Activated naive CD4-positive, alpha-beta T cell treated with anti-CD3 and anti-CD28 coated beads, Interleukin-2, amount 50 U/mL, for 24 hours (primary cell): ENCODE data around the gene KRTAP6-3.

Source experiments
- H3K27ac Mint-ChIP-seq: one replicate; pipeline ENCODE4 v1.8.0; 2021; ENCODE audit warnings: mild to moderate bottlenecking, mixed read lengths
- H3K27me3 Mint-ChIP-seq: one replicate; pipeline ENCODE4 v1.8.0; 2021; ENCODE audit warnings: mixed read lengths
- H3K36me3 Mint-ChIP-seq: one replicate; pipeline ENCODE4 v1.8.0; 2021; ENCODE audit warnings: mixed read lengths
- H3K4me1 Mint-ChIP-seq: one replicate; pipeline ENCODE4 v1.8.0; 2021; ENCODE audit warnings: mixed read lengths
- H3K4me3 Mint-ChIP-seq: one replicate; pipeline ENCODE4 v1.8.0; 2021; ENCODE audit warnings: mild to moderate bottlenecking, mixed read lengths
- H3K9me3 Mint-ChIP-seq: one replicate; pipeline ENCODE4 v1.8.0; 2021; ENCODE audit warnings: mixed read lengths

KRTAP6-3 gene

GRCh38 chr21:30612132-30612531 is 19.9 kb downstream of the KRTAP6-3 start:
- Mint-ChIP-seq H3K4me1 (no peaks in the 10 kb centered on the region), H3K36me3 (no peaks in the 10 kb centered on the region), H3K4me3 (no peak overlapping the region), H3K27me3 (peaks cover 2% of the 10 kb centered on the region), H3K27ac (no peak overlapping the region), H3K9me3 (peaks cover 2% of the 10 kb centered on the region)

- Mint-ChIP-seq H3K4me1 (no peaks in the 10 kb centered on the region), H3K4me3 (no peak within 1 kb of the TSS), H3K27me3 (no peaks in the 10 kb centered on the region), H3K9me3 (peaks cover 9% of the 10 kb centered on the region), H3K36me3 (no peaks in the 10 kb centered on the region), H3K27ac (no peak within 1 kb of the TSS)
Observed at GRCh38 chr21:30613836-30614235, 21.6 kb downstream of the KRTAP6-3 start, which contains the start of gene KRTAP6-1. KRTAP6-1 (minus strand) TSS chr21:30613930; CDS start chr21:30613904, 26 bp downstream.

- H3K4me1 Mint-ChIP-seq: no peaks in the 10 kb centered on the region
- H3K27ac Mint-ChIP-seq: no peak overlapping the region
- H3K36me3 Mint-ChIP-seq: no peaks in the 10 kb centered on the region
- H3K4me3 Mint-ChIP-seq: no peak overlapping the region
- peaks cover 9% of the 10 kb centered on the region for H3K9me3 Mint-ChIP-seq
- H3K27me3 Mint-ChIP-seq: peaks cover 1% of the 10 kb centered on the region
Observed at GRCh38 chr21:30615199-30615598, 23.0 kb downstream of the KRTAP6-3 start.

- H3K4me3 Mint-ChIP-seq: no peak within 1 kb of the TSS
- H3K4me1 Mint-ChIP-seq: no peaks in the 10 kb centered on the region
- H3K9me3 Mint-ChIP-seq: peaks cover 9% of the 10 kb centered on the region
- no peaks in the 10 kb centered on the region for H3K36me3 Mint-ChIP-seq
- H3K27ac Mint-ChIP-seq: no peak within 1 kb of the TSS
- peaks cover 2% of the 10 kb centered on the region for H3K27me3 Mint-ChIP-seq
Observed at GRCh38 chr21:30616125-30616524, 23.9 kb downstream of the KRTAP6-3 start, which contains the start of gene KRTAP20-1. KRTAP20-1 (plus strand) TSS chr21:30616425; CDS start chr21:30616455, 30 bp downstream.

- H3K27me3 Mint-ChIP-seq: peaks cover 2% of the 10 kb centered on the region
- H3K4me3 Mint-ChIP-seq: no peak overlapping the region
- no peaks in the 10 kb centered on the region for H3K36me3 Mint-ChIP-seq
- peaks cover 9% of the 10 kb centered on the region for H3K9me3 Mint-ChIP-seq
- H3K27ac Mint-ChIP-seq: no peak overlapping the region
- no peaks in the 10 kb centered on the region for H3K4me1 Mint-ChIP-seq
Observed at GRCh38 chr21:30620080-30620479, 27.8 kb downstream of the KRTAP6-3 start.

GRCh38 chr21:30620522-30620921 is 28.3 kb downstream of the KRTAP6-3 start, which contains the start of gene KRTAP20-4:
KRTAP20-4 (plus strand) TSS chr21:30620627.
- Mint-ChIP-seq H3K27ac (no peak within 1 kb of the TSS), H3K36me3 (no peaks in the 10 kb centered on the region), H3K9me3 (peaks cover 9% of the 10 kb centered on the region), H3K4me3 (no peak within 1 kb of the TSS), H3K4me1 (no peaks in the 10 kb centered on the region), H3K27me3 (peaks cover 2% of the 10 kb centered on the region)

GRCh38 chr21:30623362-30623761 is 31.1 kb downstream of the KRTAP6-3 start:
- peaks cover 4% of the 10 kb centered on the region for H3K9me3 Mint-ChIP-seq
- no peak overlapping the region for H3K4me3 Mint-ChIP-seq
- H3K36me3 Mint-ChIP-seq: no peaks in the 10 kb centered on the region
- no peak overlapping the region for H3K27ac Mint-ChIP-seq
- H3K4me1 Mint-ChIP-seq: no peaks in the 10 kb centered on the region
- H3K27me3 Mint-ChIP-seq: peaks cover 2% of the 10 kb centered on the region

GRCh38 chr21:30625449-30626165 is 33.4 kb downstream of the KRTAP6-3 start:
- H3K27ac Mint-ChIP-seq: no peak overlapping the region
- no peaks in the 10 kb centered on the region for H3K27me3 Mint-ChIP-seq
- no peak overlapping the region for H3K4me3 Mint-ChIP-seq
- no peaks in the 10 kb centered on the region for H3K4me1 Mint-ChIP-seq
- no peaks in the 10 kb centered on the region for H3K9me3 Mint-ChIP-seq
- no peaks in the 10 kb centered on the region for H3K36me3 Mint-ChIP-seq

- Mint-ChIP-seq H3K4me3 (no peak overlapping the region), H3K4me1 (no peaks in the 10 kb centered on the region), H3K9me3 (no peaks in the 10 kb centered on the region), H3K36me3 (no peaks in the 10 kb centered on the region), H3K27ac (no peak overlapping the region), H3K27me3 (no peaks in the 10 kb centered on the region)
Observed at GRCh38 chr21:30628109-30628508, 35.9 kb downstream of the KRTAP6-3 start.

GRCh38 chr21:30629200-30629599 is 37.0 kb downstream of the KRTAP6-3 start:
- Mint-ChIP-seq H3K27me3 (no peaks in the 10 kb centered on the region), H3K27ac (no peak overlapping the region), H3K4me1 (no peaks in the 10 kb centered on the region), H3K4me3 (no peak overlapping the region), H3K36me3 (no peaks in the 10 kb centered on the region), H3K9me3 (no peaks in the 10 kb centered on the region)

- Mint-ChIP-seq H3K27me3 (no peaks in the 10 kb centered on the region), H3K27ac (no peak within 1 kb of the TSS), H3K4me1 (no peaks in the 10 kb centered on the region), H3K4me3 (no peak within 1 kb of the TSS), H3K36me3 (no peaks in the 10 kb centered on the region), H3K9me3 (no peaks in the 10 kb centered on the region)
Observed at GRCh38 chr21:30634906-30635305, 42.7 kb downstream of the KRTAP6-3 start, which contains the start of gene KRTAP20-2. KRTAP20-2 (plus strand) TSS chr21:30635206; CDS start chr21:30635264, 58 bp downstream.

GRCh38 chr21:30638686-30639085 is 46.4 kb downstream of the KRTAP6-3 start:
- H3K4me1 Mint-ChIP-seq: no peaks in the 10 kb centered on the region
- H3K27ac Mint-ChIP-seq: no peak overlapping the region
- H3K9me3 Mint-ChIP-seq: no peaks in the 10 kb centered on the region
- H3K27me3 Mint-ChIP-seq: peaks cover 3% of the 10 kb centered on the region
- no peaks in the 10 kb centered on the region for H3K36me3 Mint-ChIP-seq
- H3K4me3 Mint-ChIP-seq: no peak overlapping the region

- H3K4me3 Mint-ChIP-seq: no peak within 1 kb of the TSS
- no peak within 1 kb of the TSS for H3K27ac Mint-ChIP-seq
- no peaks in the 10 kb centered on the region for H3K9me3 Mint-ChIP-seq
- H3K27me3 Mint-ChIP-seq: peaks cover 6% of the 10 kb centered on the region
- H3K4me1 Mint-ChIP-seq: no peaks in the 10 kb centered on the region
- no peaks in the 10 kb centered on the region for H3K36me3 Mint-ChIP-seq
Observed at GRCh38 chr21:30642564-30642963, 50.3 kb downstream of the KRTAP6-3 start, which contains the start of gene KRTAP20-3. KRTAP20-3 (plus strand) TSS chr21:30642864.
